HCT116 (cell line): ENCODE results near the gene SNAI1. TPM values are rescaled to one million over a fixed set of nuclear protein-coding genes. Genes with fewer than 3 reads are reported as not detected.

Experiments used
- ATAC-seq: fragments of 200-7000 bp; cut with Tn5 transposase; 2 replicates; pipeline ENCODE4 v1.9.1; 2020; ENCODE audit warnings: mild to moderate bottlenecking, moderate library complexity
- BruUV-seq: library from RNA; stranded (reverse); fragments of 400-500 nt; replicated peaks from 2 replicates; lab custom pipeline; 2021; lab: Mats Ljungman, UMichigan
- CTCF ChIA-PET: fragments of 300-600 bp; sonication (Branson Sonifier 250); formaldehyde crosslinking; loops from one replicate; lab custom pipeline; 2021; ENCODE audit warnings: antibody characterized with exemption; lab: Charles Lee
- POLR2A ChIA-PET: fragments of 300-600, 350-600 bp; sonication (Branson Sonifier 250); formaldehyde crosslinking; loops from one replicate; lab custom pipeline; 2021; ENCODE audit warnings: antibody characterized with exemption; lab: Charles Lee
- RAD21 ChIA-PET, 2 experiments: fragments of 300-600 bp; sonication (Branson Sonifier 250); formaldehyde crosslinking; loops; one replicate each; lab custom pipeline; 2023; ENCODE audit warnings: low total read pairs in 2 of 2; ENCODE audit not compliant: uncharacterized antibody in 2 of 2, unreplicated experiment in 2 of 2, low non-redundant PET in 1 of 2; lab: Charles Lee
- DNase-seq: peaks from one replicate; pipeline ENCODE4 v3.0.0-alpha.2; 2010; ENCODE audit warnings: low read depth, low spot score
- H2AFZ ChIP-seq: fragments of 200-600 bp; shearing (Covaris generic), sonication (generic); 2 replicates; pipeline ENCODE4 v1.6.1; 2017; ENCODE audit warnings: low read depth, mixed run types, mixed read lengths, antibody characterized with exemption, low read length; ENCODE audit not compliant: poor library complexity, severe bottlenecking
- H3K27ac ChIP-seq: 2 replicates; pipeline ENCODE4 v1.5.1; 2012; ENCODE audit warnings: low read depth, low read length
- H3K27me3 ChIP-seq: fragments of 200-600 bp; sonication (generic); 2 replicates; pipeline ENCODE4 v1.6.1; 2016; ENCODE audit warnings: mixed run types, low read length, mixed read lengths; ENCODE audit not compliant: insufficient read depth
- H3K36me3 ChIP-seq, 2 experiments: fragments of 200-500 bp in 1 of 2; fragments of 200-600 bp in 1 of 2; sonication (Bioruptor generic) in 1 of 2; sonication (generic) in 1 of 2; 2 replicates each; pipeline versions ENCODE4 v1.5.1 to v1.6.1; 2014 to 2016; ENCODE audit warnings: low read length in 2 of 2, inconsistent platforms in 1 of 2, mixed read lengths in 1 of 2, mixed run types in 1 of 2; ENCODE audit not compliant: insufficient read depth in 2 of 2, control insufficient read depth in 1 of 2
- H3K4me1 ChIP-seq, 2 experiments: fragments of 200-600 bp in 1 of 2; sonication (generic) in 1 of 2; 2 replicates each; pipeline versions ENCODE4 v1.5.1 to v1.6.1; 2012 to 2017; ENCODE audit warnings: low read length in 2 of 2, inconsistent platforms in 1 of 2, mild to moderate bottlenecking in 1 of 2, mixed read lengths in 1 of 2, mixed run types in 1 of 2, moderate library complexity in 1 of 2; ENCODE audit not compliant: insufficient read depth in 2 of 2, control insufficient read depth in 1 of 2
- H3K4me2 ChIP-seq: fragments of 200-600 bp; sonication (generic); 2 replicates; pipeline ENCODE4 v1.6.1; 2017; ENCODE audit warnings: mixed run types, low read length, mixed read lengths
- H3K4me3 ChIP-seq, 2 experiments: fragments of 200-600 bp in 1 of 2; sonication (generic) in 1 of 2; replicated peaks in 1 of 2; 2 replicates each; pipeline ENCODE4 v1.5.1; 2011 to 2016; ENCODE audit warnings: low read length in 2 of 2, control low read depth in 1 of 2, low read depth in 1 of 2, mild to moderate bottlenecking in 1 of 2, mixed read lengths in 1 of 2, mixed run types in 1 of 2
- H3K79me2 ChIP-seq: fragments of 200-600 bp; sonication (generic); 2 replicates; pipeline ENCODE4 v1.6.1; 2017; ENCODE audit warnings: mild to moderate bottlenecking, mixed run types, low read length, moderate library complexity, mixed read lengths; ENCODE audit not compliant: insufficient read depth
- H3K9ac ChIP-seq: fragments of 200-600 bp; sonication (generic); 2 replicates; pipeline ENCODE4 v1.6.1; 2016; ENCODE audit warnings: low read length, mixed read lengths
- H3K9me2 ChIP-seq: fragments of 200-600 bp; sonication (generic), shearing (Covaris generic); 2 replicates; pipeline ENCODE4 v1.6.1; 2017; ENCODE audit warnings: mixed run types, mild to moderate bottlenecking, moderate library complexity; ENCODE audit not compliant: insufficient read depth
- H3K9me3 ChIP-seq, 2 experiments: fragments of 200-500 bp in 1 of 2; fragments of 200-600 bp in 1 of 2; sonication (Bioruptor generic) in 1 of 2; sonication (generic) in 1 of 2; 2 replicates each; pipeline ENCODE4 v1.6.1; 2014 to 2017; ENCODE audit warnings: low read length in 2 of 2, mixed read lengths in 2 of 2, inconsistent platforms in 1 of 2, low read depth in 1 of 2, mild to moderate bottlenecking in 1 of 2, mixed run types in 1 of 2, moderate library complexity in 1 of 2; ENCODE audit not compliant: control insufficient read depth in 1 of 2, insufficient read depth in 1 of 2
- H4K20me1 ChIP-seq: fragments of 200-600 bp; sonication (generic), shearing (Covaris generic); 2 replicates; pipeline ENCODE4 v1.6.1; 2017; ENCODE audit warnings: mixed run types, mild to moderate bottlenecking, moderate library complexity; ENCODE audit not compliant: insufficient read depth
- ATF3 ChIP-seq: IDR thresholded peaks from 2 replicates; pipeline ENCODE4 v1.6.1; 2012
- CBX3 ChIP-seq: IDR thresholded peaks from 2 replicates; pipeline ENCODE4 v1.6.1; 2012; ENCODE audit warnings: low read depth
- CTCF ChIP-seq, 3 experiments: fragments of 200-600 bp in 1 of 3; sonication (generic) in 1 of 3; IDR thresholded peaks in 2 of 3; conservative IDR thresholded peaks in 1 of 3; 2 replicates each; pipeline ENCODE4 v1.5.1; 2012 to 2017; ENCODE audit warnings: low read depth in 2 of 3, low read length in 2 of 3, antibody characterized with exemption in 1 of 3, borderline replicate concordance in 1 of 3, control low read depth in 1 of 3, mild to moderate bottlenecking in 1 of 3, mixed read lengths in 1 of 3, mixed run types in 1 of 3, moderate library complexity in 1 of 3; ENCODE audit not compliant: insufficient read depth in 1 of 3
- EGR1 ChIP-seq: IDR thresholded peaks from 2 replicates; pipeline ENCODE4 v1.6.1; 2012; ENCODE audit warnings: low read depth
- EZH2 ChIP-seq: fragments of 200-600 bp; sonication (generic); IDR thresholded peaks from 2 replicates; pipeline ENCODE4 v1.6.1; 2017; ENCODE audit warnings: antibody characterized with exemption, mixed run types
- EZH2phosphoT487 ChIP-seq: fragments of 200-600 bp; IDR thresholded peaks from 2 replicates; pipeline ENCODE4 v1.6.1; 2018; ENCODE audit warnings: antibody characterized with exemption, borderline replicate concordance
- FOSL1 ChIP-seq: IDR thresholded peaks from 2 replicates; pipeline ENCODE4 v1.6.1; 2012; ENCODE audit warnings: low read depth
- JUND ChIP-seq: IDR thresholded peaks from 2 replicates; pipeline ENCODE4 v1.6.1; 2012
- MAX ChIP-seq: IDR thresholded peaks from 2 replicates; pipeline ENCODE4 v1.6.1; 2012
- POLR2A ChIP-seq: IDR thresholded peaks from 2 replicates; pipeline ENCODE4 v1.7.0; 2011; ENCODE audit warnings: borderline replicate concordance; ENCODE audit not compliant: insufficient read depth, insufficient read length; ENCODE audit errors: extremely low read depth
- POLR2AphosphoS5 ChIP-seq: IDR thresholded peaks from 2 replicates; pipeline ENCODE4 v1.6.1; 2011; ENCODE audit warnings: mild to moderate bottlenecking, low read depth, low read length, moderate library complexity
- RAD21 ChIP-seq: IDR thresholded peaks from 2 replicates; pipeline ENCODE4 v1.6.1; 2012; ENCODE audit warnings: low read depth, mild to moderate bottlenecking
- REST ChIP-seq: IDR thresholded peaks from 2 replicates; pipeline ENCODE4 v1.6.1; 2012; ENCODE audit warnings: low read depth
- SIN3A ChIP-seq: IDR thresholded peaks from 2 replicates; pipeline ENCODE4 v1.6.1; 2012; ENCODE audit warnings: low read depth
- SP1 ChIP-seq: IDR thresholded peaks from 2 replicates; pipeline ENCODE4 v1.6.1; 2012; ENCODE audit warnings: low read depth
- ZNF274 ChIP-seq: fragments of 200-500 bp; sonication (Bioruptor generic); IDR thresholded peaks from 2 replicates; pipeline ENCODE4 v1.6.1; 2014; ENCODE audit warnings: mild to moderate bottlenecking, low read depth, low read length, inconsistent platforms
- intact Hi-C: fragments of 100-400 bp; cut with micrococcal nuclease; formaldehyde crosslinking; loops from 2 replicates; pipeline ENCODE4 v1.10.0; 2022
- total RNA-seq: library from RNA; stranded (reverse); gene quantifications from one replicate; pipeline ENCODE4 v1.2.1, GENCODE V29; 2021; ENCODE audit not compliant: unreplicated experiment
- TF ChIP-seq, protein P1 (sequence below): IDR thresholded peaks from 2 replicates; pipeline ENCODE4 v1.6.1; 2011; ENCODE audit warnings: mild to moderate bottlenecking, low read length, moderate library complexity; ENCODE audit not compliant: insufficient replicate concordance; ENCODE audit errors: extremely low read depth

The SNAI1 gene
- total RNA-seq, 1 experiment from 2014 or later = 13.4 TPM

GRCh38 chr20:50007369-50007768, 24.6 kb downstream of the SNAI1 start:
- Histone ChIP-seq H3K4me2 (no peak overlapping the region), H3K9me3 (no peaks in the 10 kb centered on the region), H3K9me2 (no peaks in the 10 kb centered on the region), H3K79me2 (no peaks in the 10 kb centered on the region), H4K20me1 (no peaks in the 10 kb centered on the region), H3K27ac (no peak overlapping the region), H3K4me3 (no peak overlapping the region), H3K4me1 (no peaks in the 10 kb centered on the region), H3K27me3 (no peaks in the 10 kb centered on the region), H2AFZ (no peak overlapping the region), H3K9ac (no peak overlapping the region), H3K36me3 (no peaks in the 10 kb centered on the region)
- ChIA-PET POLR2A (no interaction called here), RAD21 (no interaction called here), CTCF (no interaction called here)
- intact Hi-C loops = no loop called here
- no peak for DNase-seq
- ATAC-seq = no peak
- TF ChIP-seq POLR2A (no peak), CBX3 (no peak), SP1 (no peak), EGR1 (no peak), CTCF (IDR thresholded peaks at IDR 0.05 in 2 of 3, conservative IDR thresholded peaks at IDR 0.05 in 1 of 3; ENCODE audit: borderline replicate concordance in 1 of 3, insufficient read depth in 1 of 3, low read depth in 2 of 3, low read length in 2 of 3) (no peak), JUND (no peak), REST (no peak), EZH2 (no peak), SIN3A (no peak), FOSL1 (no peak), EZH2phosphoT487 (no peak), ZNF274 (no peak), POLR2AphosphoS5 (no peak), RAD21 (no peak), ATF3 (no peak), MAX (no peak)
- TF ChIP-seq, protein P1, sequence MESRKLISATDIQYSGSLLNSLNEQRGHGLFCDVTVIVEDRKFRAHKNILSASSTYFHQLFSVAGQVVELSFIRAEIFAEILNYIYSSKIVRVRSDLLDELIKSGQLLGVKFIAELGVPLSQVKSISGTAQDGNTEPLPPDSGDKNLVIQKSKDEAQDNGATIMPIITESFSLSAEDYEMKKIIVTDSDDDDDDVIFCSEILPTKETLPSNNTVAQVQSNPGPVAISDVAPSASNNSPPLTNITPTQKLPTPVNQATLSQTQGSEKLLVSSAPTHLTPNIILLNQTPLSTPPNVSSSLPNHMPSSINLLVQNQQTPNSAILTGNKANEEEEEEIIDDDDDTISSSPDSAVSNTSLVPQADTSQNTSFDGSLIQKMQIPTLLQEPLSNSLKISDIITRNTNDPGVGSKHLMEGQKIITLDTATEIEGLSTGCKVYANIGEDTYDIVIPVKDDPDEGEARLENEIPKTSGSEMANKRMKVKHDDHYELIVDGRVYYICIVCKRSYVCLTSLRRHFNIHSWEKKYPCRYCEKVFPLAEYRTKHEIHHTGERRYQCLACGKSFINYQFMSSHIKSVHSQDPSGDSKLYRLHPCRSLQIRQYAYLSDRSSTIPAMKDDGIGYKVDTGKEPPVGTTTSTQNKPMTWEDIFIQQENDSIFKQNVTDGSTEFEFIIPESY = no peak
- no TSS peak for BruUV-seq
